ENCODE data around the gene FCHO1.
A peak's percentile ranks its signal among the peaks of the same experiment; 100 is the strongest.

Gene FCHO1

DNA sequence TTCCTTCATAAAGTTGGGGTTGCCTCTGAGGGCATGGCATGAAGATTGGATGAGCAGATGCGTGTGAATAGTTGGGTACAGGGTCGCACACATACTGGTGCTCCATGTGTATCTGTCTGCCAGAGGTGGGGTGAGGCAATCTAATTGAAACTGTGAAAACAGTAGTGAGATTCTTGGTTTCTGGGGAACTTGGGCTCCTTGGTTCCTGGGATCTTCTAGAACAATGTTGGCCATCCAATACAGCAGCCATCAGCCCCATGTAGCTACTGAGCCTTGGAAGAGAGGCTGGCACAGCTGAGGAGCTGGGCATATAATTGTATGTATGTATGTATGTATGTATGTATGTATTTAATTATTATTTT, 616 bp downstream of the FCHO1 start:
- H3K36me3 ChIP-seq (ENCODE audit: control insufficient read depth, low read length): peaks cover 43% of the 10 kb centered on the region
- H3K4me1 ChIP-seq (ENCODE audit: control insufficient read depth, low read length): peaks cover 89% of the 10 kb centered on the region
- no peaks in the 10 kb centered on the region for H3K27me3 ChIP-seq (ENCODE audit: control insufficient read depth, low read length)
- H3K79me2 ChIP-seq (ENCODE audit: control insufficient read depth, low read length): peaks cover 67% of the 10 kb centered on the region
- 0 out of 2 replicates have a peak, but pooled peaks cover 7% of the 10 kb centered on the region for H4K20me1 ChIP-seq (ENCODE audit: control insufficient read depth, insufficient read depth, low read depth, low read length)
- TF ChIP-seq EZH2phosphoT487 (IDR thresholded peaks at IDR 0.05; ENCODE audit: borderline replicate concordance, low read length): no peak
- TF ChIP-seq, protein P1, sequence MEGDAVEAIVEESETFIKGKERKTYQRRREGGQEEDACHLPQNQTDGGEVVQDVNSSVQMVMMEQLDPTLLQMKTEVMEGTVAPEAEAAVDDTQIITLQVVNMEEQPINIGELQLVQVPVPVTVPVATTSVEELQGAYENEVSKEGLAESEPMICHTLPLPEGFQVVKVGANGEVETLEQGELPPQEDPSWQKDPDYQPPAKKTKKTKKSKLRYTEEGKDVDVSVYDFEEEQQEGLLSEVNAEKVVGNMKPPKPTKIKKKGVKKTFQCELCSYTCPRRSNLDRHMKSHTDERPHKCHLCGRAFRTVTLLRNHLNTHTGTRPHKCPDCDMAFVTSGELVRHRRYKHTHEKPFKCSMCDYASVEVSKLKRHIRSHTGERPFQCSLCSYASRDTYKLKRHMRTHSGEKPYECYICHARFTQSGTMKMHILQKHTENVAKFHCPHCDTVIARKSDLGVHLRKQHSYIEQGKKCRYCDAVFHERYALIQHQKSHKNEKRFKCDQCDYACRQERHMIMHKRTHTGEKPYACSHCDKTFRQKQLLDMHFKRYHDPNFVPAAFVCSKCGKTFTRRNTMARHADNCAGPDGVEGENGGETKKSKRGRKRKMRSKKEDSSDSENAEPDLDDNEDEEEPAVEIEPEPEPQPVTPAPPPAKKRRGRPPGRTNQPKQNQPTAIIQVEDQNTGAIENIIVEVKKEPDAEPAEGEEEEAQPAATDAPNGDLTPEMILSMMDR (IDR thresholded peaks at IDR 0.05; ENCODE audit: low read depth, low read length, poor library complexity, severe bottlenecking): no peak
- H3K4me3 ChIP-seq (ENCODE audit: low read length): peak overlapping the region; percentile 97
- no peaks in the 10 kb centered on the region for H3K9me3 ChIP-seq (ENCODE audit: control insufficient read depth, insufficient read depth, low read length)
- H3F3A ChIP-seq (ENCODE audit: control insufficient read depth, insufficient read depth): peaks cover 37% of the 10 kb centered on the region
- peak overlapping the region; percentile 94 for H3K4me2 ChIP-seq (ENCODE audit: low read length)
- no peaks in the 10 kb centered on the region for H3K9me2 ChIP-seq (replicated peaks; ENCODE audit: control insufficient read depth, low read length)
- peak overlapping the region; percentile 94 for H3K27ac ChIP-seq (ENCODE audit: low read depth, low read length)

DNA sequence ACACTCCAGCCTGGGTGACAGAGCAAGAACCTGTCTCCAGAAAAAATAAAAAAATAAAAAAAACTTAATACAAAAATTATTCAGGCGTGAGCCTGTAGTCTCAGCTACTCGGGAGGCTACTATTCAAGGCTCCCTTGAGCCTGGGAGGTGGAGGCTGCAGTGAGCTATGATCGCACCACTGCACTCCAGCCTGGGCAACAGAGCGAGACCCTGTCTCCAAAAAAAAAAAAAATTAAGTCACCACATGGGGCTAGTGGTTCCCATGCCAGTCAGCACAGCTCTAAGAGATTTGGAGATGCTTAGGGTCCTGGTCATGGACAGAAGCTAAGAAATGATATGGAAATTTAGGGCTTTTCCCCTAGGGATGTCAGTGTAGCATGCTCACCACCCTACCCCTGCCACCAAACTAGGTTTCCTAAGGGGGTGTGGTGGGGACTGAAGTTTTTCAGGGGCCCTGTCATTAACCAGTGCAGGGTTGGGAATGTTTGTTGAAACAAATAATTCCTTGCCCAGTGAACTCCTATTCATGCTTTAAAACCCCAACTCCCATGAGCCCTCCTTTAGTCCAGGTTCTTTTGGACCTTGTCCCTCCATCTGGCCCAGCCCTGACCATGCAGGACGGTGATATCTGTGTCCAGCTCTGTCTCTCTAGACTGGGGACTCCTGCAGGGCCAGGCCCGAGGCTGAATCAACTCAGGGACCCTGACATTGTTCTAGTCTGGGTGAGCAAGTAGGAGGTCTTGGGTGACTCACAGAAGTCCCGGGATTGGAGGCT, 1.8 kb downstream of the FCHO1 start:
- Histone ChIP-seq H3K9me2 (replicated peaks; ENCODE audit: control insufficient read depth, low read length) (no peaks in the 10 kb centered on the region), H3K9me3 (ENCODE audit: control insufficient read depth, insufficient read depth, low read length) (no peaks in the 10 kb centered on the region), H3F3A (ENCODE audit: control insufficient read depth, insufficient read depth) (peaks cover 37% of the 10 kb centered on the region), H3K79me2 (ENCODE audit: control insufficient read depth, low read length) (peaks cover 64% of the 10 kb centered on the region), H3K4me3 (ENCODE audit: low read length) (peak overlapping the region; percentile 23), H3K27me3 (ENCODE audit: control insufficient read depth, low read length) (no peaks in the 10 kb centered on the region), H3K36me3 (ENCODE audit: control insufficient read depth, low read length) (peaks cover 50% of the 10 kb centered on the region), H3K27ac (ENCODE audit: low read depth, low read length) (peak overlapping the region; percentile 94), H4K20me1 (ENCODE audit: control insufficient read depth, insufficient read depth, low read depth, low read length) (0 out of 2 replicates have a peak, but pooled peaks cover 7% of the 10 kb centered on the region), H3K4me1 (ENCODE audit: control insufficient read depth, low read length) (peaks cover 81% of the 10 kb centered on the region), H3K4me2 (ENCODE audit: low read length) (peak overlapping the region; percentile 94)
- TF ChIP-seq, protein P1 (IDR thresholded peaks at IDR 0.05; ENCODE audit: low read depth, low read length, poor library complexity, severe bottlenecking): no peak

GRCh38 chr19:17753976-17754375, 2.7 kb downstream of the FCHO1 start:
- Histone ChIP-seq H3F3A (ENCODE audit: control insufficient read depth, insufficient read depth) (peaks cover 34% of the 10 kb centered on the region), H3K79me2 (ENCODE audit: control insufficient read depth, low read length) (peaks cover 58% of the 10 kb centered on the region), H3K36me3 (ENCODE audit: control insufficient read depth, low read length) (peaks cover 57% of the 10 kb centered on the region), H3K27me3 (ENCODE audit: control insufficient read depth, low read length) (no peaks in the 10 kb centered on the region), H3K9me3 (ENCODE audit: control insufficient read depth, insufficient read depth, low read length) (no peaks in the 10 kb centered on the region), H3K27ac (ENCODE audit: low read depth, low read length) (peak overlapping the region; percentile 94), H3K4me3 (ENCODE audit: low read length) (peak overlapping the region; percentile 42), H4K20me1 (ENCODE audit: control insufficient read depth, insufficient read depth, low read depth, low read length) (0 out of 2 replicates have a peak, but pooled peaks cover 7% of the 10 kb centered on the region), H3K4me1 (ENCODE audit: control insufficient read depth, low read length) (peaks cover 72% of the 10 kb centered on the region), H3K9me2 (replicated peaks; ENCODE audit: control insufficient read depth, low read length) (no peaks in the 10 kb centered on the region), H3K4me2 (ENCODE audit: low read length) (peak overlapping the region; percentile 94)
- no peak for TF ChIP-seq EZH2phosphoT487 (IDR thresholded peaks at IDR 0.05; ENCODE audit: borderline replicate concordance, low read length)
- TF ChIP-seq, protein P1 (IDR thresholded peaks at IDR 0.05; ENCODE audit: low read depth, low read length, poor library complexity, severe bottlenecking): no peak
